ENCODE measurements around the gene HRCT1.
"Not testable (repeated sequence)": the region's sequence is repeated elsewhere in the genome, so short reads cannot be mapped to it uniquely, and the experiment has no call there.

The HRCT1 gene

GRCh38 chr9:35905912-35906679 lies at the start of gene HRCT1:
Gene HRCT1, plus strand, starts transcription at chr9:35906202. Its CDS starts 86 bp downstream, at chr9:35906288.
- peak; percentile 93 for DNase-seq (ENCODE audit: low read depth)

GRCh38 chr9:35856206-35856605 lies 49.8 kb upstream of the HRCT1 start:
- DNase-seq (ENCODE audit: low read depth): no peak

- DNase-seq (ENCODE audit: low read depth): no peak
Observed at GRCh38 chr9:35856882-35857281, 49.1 kb upstream of the HRCT1 start.

GRCh38 chr9:35858458-35858857 lies 47.5 kb upstream of the HRCT1 start:
- no peak for DNase-seq (ENCODE audit: low read depth)

GRCh38 chr9:35859310-35859989 lies 46.6 kb upstream of the HRCT1 start:
- no peak for DNase-seq (ENCODE audit: low read depth)

GRCh38 chr9:35859990-35860339 lies 46.0 kb upstream of the HRCT1 start:
- DNase-seq (ENCODE audit: low read depth): no peak

- DNase-seq (ENCODE audit: low read depth): no peak
Observed at GRCh38 chr9:35861161-35861897, 44.7 kb upstream of the HRCT1 start.

GRCh38 chr9:35862328-35862727 lies 43.7 kb upstream of the HRCT1 start:
- no peak for DNase-seq (ENCODE audit: low read depth)

GRCh38 chr9:35863583-35863982 lies 42.4 kb upstream of the HRCT1 start:
- DNase-seq (ENCODE audit: low read depth): no peak

- DNase-seq (ENCODE audit: low read depth): no peak
Observed at GRCh38 chr9:35864695-35865255, 41.2 kb upstream of the HRCT1 start.

- no peak for DNase-seq (ENCODE audit: low read depth)
Observed at GRCh38 chr9:35867538-35867937, 38.5 kb upstream of the HRCT1 start.

- DNase-seq (ENCODE audit: low read depth): no peak
Observed at GRCh38 chr9:35868933-35869332, 37.1 kb upstream of the HRCT1 start.

- no peak for DNase-seq (ENCODE audit: low read depth)
Observed at GRCh38 chr9:35869621-35870216, 36.3 kb upstream of the HRCT1 start.

- no peak for DNase-seq (ENCODE audit: low read depth)
Observed at GRCh38 chr9:35870351-35870923, 35.6 kb upstream of the HRCT1 start, which contains the start of gene OR13J1. Gene OR13J1, minus strand, starts transcription at chr9:35870401. Its CDS starts 0 bp downstream, at chr9:35870401.

GRCh38 chr9:35871545-35871944 lies 34.5 kb upstream of the HRCT1 start:
- DNase-seq (ENCODE audit: low read depth): no peak

- no peak for DNase-seq (ENCODE audit: low read depth)
Observed at GRCh38 chr9:35872505-35872904, 33.5 kb upstream of the HRCT1 start.

GRCh38 chr9:35882263-35882848 lies 23.6 kb upstream of the HRCT1 start:
- DNase-seq (ENCODE audit: low read depth): peak; percentile 60

GRCh38 chr9:35882996-35883395 lies 23.0 kb upstream of the HRCT1 start:
- DNase-seq (ENCODE audit: low read depth): no peak

- DNase-seq (ENCODE audit: low read depth): not testable (repeated sequence)
Observed at GRCh38 chr9:35884908-35885307, 21.1 kb upstream of the HRCT1 start.

GRCh38 chr9:35891646-35892045 lies 14.4 kb upstream of the HRCT1 start:
- DNase-seq (ENCODE audit: low read depth): peak; percentile 41

- no peak for DNase-seq (ENCODE audit: low read depth)
Observed at GRCh38 chr9:35892051-35892450, 14.0 kb upstream of the HRCT1 start.
